NCI-H69 (cell line): ENCODE data around the gene RIMBP2.

Experiments
- DNase-seq: peaks from one replicate; lab custom pipeline; 2025; lab: John Stamatoyannopoulos, UW

The RIMBP2 gene

DNA sequence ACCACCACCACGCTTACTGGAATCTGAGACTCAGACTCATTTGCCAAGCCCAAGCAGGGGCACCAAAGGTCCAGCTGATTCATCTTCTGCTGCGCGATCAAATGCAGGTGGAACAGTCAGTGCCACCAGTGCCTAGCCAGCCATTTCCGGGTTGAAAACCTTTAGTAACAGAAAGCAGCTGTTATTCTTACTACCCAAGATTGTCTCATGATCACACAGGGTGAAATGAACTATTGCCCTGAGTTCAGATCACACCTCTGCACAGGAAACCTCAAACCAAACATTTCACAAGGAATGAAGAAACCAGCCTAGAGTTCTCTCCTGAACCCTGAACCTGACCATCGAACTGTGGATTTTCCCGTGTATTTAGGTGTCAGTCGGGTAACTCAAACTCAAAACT, 88.9 kb downstream of the RIMBP2 start:
- no peak for DNase-seq

GRCh38 chr12:130626601-130627000, 89.5 kb downstream of the RIMBP2 start:
- no peak for DNase-seq

DNA sequence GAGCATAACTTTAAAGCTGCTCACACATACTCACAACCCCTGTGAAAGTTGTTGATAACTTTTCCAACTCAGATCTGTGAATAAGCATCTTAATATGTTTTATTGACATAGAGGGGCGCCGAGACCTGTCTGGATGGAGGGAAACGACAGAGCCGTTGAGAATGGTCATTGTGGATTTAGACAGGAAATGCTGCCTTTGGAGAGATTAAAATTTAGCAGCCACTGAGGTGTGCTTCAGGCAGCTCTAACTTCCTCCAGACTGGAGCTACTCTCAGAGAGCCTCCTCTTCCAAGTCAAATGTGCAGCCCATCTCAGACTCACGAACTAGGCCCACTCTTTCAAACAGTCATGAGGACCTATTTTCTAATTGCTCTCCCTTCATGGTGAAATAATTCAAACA, 90.9 kb downstream of the RIMBP2 start:
- no peak for DNase-seq

DNA sequence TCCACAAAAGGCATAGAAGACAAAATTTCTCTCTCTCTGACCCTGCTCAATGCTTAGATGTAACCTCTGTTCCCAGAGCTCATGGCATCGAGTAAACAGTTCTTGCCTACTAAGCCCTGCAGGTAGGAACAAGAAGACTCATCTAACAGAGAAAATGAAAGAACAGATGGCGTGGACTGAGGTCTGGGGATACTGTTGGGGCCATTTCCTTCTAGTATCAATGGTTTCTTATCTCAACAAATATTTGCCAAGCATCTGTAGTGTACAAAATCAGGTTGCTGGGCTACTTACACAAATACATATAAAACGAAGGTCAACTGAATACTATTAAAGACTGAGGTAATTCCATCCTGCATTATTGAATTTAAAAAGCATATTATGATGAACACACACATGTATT, 93.3 kb downstream of the RIMBP2 start:
- no peak for DNase-seq

DNA sequence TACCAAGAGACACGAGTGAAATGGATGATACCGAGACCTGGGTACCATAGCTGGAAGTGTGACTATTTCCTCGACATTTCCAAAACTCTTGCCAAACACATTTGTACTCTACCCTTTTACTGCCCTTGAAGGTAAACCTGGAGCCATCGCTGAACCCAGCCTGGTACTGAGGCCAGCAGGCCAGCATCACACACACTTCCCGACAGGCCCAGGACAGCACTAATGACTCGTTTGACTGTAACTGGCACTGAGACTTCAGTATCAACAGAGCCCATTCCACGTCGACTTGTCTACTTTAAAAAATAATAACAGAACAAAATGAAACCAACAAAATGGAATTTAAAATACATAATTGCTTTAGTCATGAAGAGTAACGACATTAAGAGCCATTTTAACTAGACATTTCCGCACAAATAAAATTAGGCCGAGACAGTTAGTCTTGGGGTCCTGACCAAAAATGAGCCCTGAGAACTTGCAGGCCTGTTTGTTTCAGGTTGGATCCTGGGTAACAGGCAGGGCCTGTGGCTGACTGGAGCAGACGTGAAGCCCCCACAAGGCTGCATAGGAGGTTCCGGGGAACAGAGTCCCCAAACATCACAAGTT, 94.3 kb downstream of the RIMBP2 start:
- no peak for DNase-seq

DNA sequence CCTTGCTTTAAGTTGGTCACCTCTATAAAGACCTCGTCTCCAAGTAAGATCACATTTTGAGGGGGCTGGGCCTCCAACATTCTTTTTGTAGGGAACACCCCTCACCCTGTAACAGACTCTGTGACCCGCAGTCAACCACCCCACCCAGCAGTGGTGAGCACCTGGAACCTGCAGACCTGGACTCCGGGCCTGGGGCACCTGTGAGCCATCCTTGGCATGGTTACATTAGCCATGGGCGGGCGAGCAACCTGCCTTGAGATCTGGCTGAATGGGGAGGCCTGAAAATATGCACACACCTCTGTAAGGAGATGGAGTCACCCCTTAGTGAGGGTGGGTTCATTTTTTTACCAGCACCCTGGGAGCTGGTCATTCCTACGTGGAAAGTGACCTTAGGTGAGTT, 95.3 kb downstream of the RIMBP2 start:
- no peak for DNase-seq

- DNase-seq, result no peak
Measured at GRCh38 chr12:130620281-130620680, 95.8 kb downstream of the RIMBP2 start.

DNA sequence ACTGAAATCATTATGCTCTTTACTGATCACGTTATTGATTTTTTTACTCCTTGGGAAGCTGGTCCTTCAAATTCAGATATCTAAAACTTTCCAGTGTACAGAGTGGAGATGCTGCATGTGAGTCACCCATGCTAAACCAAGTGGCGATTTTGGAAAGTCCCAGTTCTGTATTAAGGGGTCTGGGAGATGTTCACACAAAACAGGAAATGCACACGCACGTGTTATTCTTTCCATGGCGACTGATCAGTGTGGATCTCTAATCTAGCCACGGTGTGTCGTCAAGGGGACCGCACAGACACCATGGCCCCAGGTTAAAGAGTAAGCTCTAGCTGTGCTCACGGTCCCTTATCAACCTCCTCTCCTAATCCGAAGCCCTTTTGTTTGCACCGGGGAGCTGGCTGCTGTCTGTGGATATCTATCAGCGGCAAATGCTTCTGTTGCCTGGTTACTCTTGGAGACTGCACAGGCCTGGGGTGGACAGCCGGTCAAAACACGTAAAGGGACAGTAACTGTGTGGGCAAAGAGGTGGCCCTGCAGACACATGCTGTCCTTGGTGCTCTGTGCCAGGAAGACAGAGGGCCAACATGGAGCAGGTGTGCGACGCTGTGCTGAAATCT, 96.6 kb downstream of the RIMBP2 start:
- no peak for DNase-seq

DNA sequence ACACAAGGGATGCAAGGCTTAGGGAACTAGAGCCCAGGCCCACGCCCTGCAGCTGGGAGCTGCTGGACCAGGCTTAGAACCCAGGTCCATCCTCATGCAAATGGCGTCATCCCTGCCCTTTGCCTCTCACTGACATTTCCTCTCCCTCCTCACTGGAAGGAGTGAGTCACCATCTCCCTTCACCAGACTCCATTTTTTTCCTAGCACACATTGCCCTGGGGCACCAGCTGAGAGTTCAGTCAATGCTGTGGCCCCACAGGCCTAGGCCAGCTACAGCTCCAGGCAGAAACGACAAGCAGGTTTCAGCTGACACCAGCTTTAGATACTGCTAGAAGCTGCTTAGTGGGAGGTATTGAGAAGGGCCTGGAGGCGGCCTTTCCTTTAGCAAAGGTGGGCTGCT, 98.9 kb downstream of the RIMBP2 start:
- DNase-seq, result no peak

DNA sequence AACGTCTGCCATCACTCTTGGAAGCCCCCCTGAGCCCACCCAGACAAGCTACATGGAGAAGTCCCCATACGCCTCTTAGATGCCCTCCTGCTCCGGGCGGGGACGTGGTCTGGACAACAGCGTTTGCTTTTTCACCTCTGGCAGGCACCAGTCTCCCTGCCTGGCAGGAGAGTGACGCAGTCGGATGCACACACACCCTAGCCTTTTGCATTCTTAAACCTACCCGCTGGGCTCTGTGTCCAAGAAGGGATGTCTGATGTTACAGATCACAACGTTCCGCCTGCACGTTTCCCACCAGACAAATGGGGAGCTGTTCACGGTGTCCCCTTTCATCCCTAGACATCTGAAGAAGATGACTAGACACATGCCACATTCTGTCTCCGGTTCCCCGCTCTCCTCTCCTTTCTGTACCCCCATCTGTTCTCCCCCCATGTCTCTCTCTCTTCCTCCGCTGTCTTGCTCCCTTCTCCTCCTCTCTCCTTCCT, 100.2 kb downstream of the RIMBP2 start:
- no peak for DNase-seq

- DNase-seq, result no peak
Measured at GRCh38 chr12:130614530-130614905, 101.6 kb downstream of the RIMBP2 start.

GRCh38 chr12:130613831-130614529, 102.1 kb downstream of the RIMBP2 start:
- no peak for DNase-seq

DNA sequence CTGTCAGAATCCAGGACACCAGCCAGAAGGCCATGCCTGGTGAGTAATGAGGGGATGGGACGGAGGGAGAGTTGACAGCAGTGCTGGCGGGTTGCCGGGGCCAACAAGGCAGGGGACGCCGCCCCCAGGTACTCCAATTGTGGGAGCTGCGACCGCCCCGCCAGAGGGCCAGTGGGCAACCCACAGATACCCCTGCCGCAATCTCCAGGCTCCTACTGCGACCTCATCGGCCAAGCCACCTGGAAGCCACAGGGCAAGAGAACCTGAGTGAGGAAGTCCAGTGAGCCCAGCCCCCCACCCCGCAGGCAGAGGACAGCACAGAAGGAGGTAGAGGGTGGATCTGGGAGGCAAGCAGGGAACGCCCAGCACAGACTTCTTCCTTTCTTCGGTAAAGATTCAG, 103.0 kb downstream of the RIMBP2 start:
- no peak for DNase-seq

- no peak for DNase-seq
Measured at GRCh38 chr12:130611026-130611905, 104.8 kb downstream of the RIMBP2 start.

- no peak for DNase-seq
Measured at GRCh38 chr12:130609966-130610365, 106.1 kb downstream of the RIMBP2 start.

DNA sequence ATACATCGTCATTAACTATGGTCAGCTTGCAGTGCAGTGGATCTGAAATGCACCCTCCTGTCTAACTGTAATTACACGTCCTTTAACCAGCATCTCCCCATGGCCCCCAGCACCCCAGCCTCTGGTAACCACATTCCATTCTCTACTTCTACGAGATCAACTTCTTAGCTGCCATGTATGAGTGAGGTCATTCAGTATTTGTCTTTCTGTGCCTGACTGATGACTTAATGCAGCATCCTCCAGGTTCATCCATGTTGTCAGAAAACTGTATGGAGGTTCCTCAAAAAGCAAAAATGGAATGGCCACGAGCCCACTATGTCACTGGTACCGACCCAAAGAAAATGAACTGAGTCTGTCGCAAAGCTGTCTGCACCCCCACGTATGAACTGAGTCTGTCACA, 107.3 kb downstream of the RIMBP2 start:
- DNase-seq, result no peak

DNA sequence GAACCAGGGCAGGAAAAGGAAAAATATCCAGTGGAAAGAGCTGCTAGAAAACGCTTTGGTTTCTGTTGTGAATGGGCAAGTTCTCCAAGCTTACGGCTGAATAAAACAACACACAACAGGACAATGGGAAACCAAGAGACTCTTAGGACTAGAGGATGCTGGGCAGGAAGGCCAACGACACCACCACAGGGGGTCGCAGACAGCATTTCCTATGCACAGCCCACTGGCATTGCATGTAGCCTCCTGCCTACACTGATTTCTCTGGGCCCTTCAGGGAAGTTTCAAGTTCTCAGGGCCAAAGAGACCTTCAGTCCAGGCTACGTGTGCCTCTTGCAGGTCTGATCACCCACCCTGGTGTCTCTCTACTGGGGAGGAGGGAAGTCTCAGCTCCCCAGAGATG, 108.0 kb downstream of the RIMBP2 start:
- no peak for DNase-seq

GRCh38 chr12:130606231-130606630, 109.9 kb downstream of the RIMBP2 start:
- no peak for DNase-seq

DNA sequence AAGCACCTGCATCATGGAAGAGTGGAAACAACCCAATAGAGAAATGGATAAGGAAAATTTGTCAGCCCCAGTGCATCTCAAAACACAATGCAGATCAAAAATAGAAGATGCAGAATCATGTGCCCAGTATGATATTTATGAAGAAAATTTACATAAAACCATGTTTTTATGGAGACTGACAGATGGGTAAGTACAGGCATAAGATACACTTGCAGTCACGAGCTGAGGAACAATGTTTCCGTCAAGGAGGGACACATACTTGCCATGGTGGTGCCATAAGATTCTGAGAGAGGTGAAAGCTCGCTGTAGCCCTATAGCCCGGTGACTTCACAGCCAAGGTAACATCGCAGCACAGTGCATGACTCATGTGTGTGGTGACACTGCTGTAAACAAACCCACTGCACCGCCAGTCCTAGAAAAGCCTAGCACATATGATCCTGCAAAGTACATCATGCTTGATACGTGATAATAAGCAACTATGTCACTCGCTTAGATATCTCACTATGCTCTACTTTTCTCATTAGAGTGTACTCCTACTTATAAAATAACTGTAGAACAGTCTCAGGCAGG, 112.6 kb downstream of the RIMBP2 start:
- no peak for DNase-seq

GRCh38 chr12:130602251-130602650, 113.8 kb downstream of the RIMBP2 start:
- DNase-seq, result no peak

- no peak for DNase-seq
Measured at GRCh38 chr12:130601327-130601726, 114.8 kb downstream of the RIMBP2 start.

DNA sequence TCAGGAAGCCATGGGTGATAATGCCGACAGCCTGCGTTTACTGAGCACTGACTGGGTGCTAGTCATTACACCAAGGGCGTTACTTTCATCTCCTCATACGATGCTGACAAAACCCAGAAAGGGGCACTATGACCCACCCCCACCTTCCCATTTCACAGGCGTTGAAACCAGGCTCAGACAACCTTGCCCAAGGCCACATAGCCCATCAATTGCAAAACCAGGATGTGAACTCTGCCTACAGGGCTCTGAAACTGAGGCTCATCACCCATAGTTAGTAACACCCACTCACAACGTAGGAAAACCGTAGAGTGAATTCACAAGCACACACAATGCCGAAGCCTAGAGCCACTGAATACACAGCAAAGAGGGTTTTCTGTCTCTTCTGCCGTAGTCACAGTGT, 119.9 kb downstream of the RIMBP2 start:
- DNase-seq, result no peak
